ENCODE results near the gene AGPAT3. TPM values are rescaled to one million over a fixed set of nuclear protein-coding genes. Genes with fewer than 3 reads are reported as not detected.
A peak's percentile ranks its signal among the peaks of the same experiment; 100 is the strongest.

The AGPAT3 gene
- polyA plus RNA-seq, 4 donors: 52.1 to 73.5 (median 61.4) TPM

- no peak for DNase-seq (ENCODE audit: low read depth in 4 of 4, low spot score in 2 of 4)
Observed at GRCh38 chr21:43950481-43950880, 85.5 kb downstream of the AGPAT3 start.

DNA sequence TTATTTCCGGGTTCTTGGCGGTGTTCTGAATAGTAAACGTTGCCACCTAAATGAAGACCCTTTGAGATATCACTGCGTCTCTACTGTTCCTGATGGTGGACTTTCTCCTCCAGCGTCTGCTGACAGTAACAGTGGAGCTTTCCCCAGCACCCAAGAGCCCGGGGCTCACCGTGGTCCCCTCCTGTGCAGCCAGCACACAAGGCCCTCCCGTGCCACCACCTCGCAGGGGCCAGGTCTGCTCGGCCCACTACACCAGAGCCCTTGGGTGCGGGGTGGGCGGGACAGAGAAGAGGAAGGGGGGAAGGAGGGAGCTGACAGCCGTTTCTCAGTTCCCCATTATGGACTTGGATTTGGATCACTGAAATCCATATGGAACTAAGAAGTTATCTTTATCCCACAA, 85.9 kb downstream of the AGPAT3 start:
- DNase-seq (ENCODE audit: low read depth in 4 of 4, low spot score in 2 of 4): no peak

- DNase-seq (ENCODE audit: low read depth in 4 of 4, low spot score in 2 of 4): no peak
Observed at GRCh38 chr21:43951911-43952703, 87.1 kb downstream of the AGPAT3 start.

GRCh38 chr21:43953021-43953420, 88.0 kb downstream of the AGPAT3 start:
- DNase-seq (ENCODE audit: low read depth in 4 of 4, low spot score in 2 of 4): no peak

DNA sequence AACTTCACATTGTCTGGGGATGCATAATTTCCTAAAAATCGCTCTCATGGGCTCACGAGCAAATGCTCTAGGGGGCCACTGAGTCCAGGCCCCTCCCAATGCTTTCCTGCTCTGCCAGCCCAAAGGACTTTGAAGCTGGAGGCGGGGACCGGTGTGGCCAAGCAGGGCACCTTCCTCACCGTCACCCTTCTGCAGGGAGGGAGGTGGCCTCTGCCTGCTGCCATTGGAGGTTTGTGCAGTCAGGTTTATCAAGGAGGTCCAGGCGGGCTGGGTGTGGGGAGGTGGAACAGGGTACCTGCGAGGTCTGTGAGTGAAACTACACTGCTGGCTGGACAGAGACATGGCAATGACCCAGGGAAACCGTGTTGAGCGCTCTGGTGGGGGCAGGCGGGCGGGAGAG, 89.0 kb downstream of the AGPAT3 start:
- DNase-seq (ENCODE audit: low read depth in 4 of 4, low spot score in 2 of 4): no peak

- DNase-seq (ENCODE audit: low read depth in 4 of 4, low spot score in 2 of 4): no peak
Observed at GRCh38 chr21:43954896-43955295, 89.9 kb downstream of the AGPAT3 start.

DNA sequence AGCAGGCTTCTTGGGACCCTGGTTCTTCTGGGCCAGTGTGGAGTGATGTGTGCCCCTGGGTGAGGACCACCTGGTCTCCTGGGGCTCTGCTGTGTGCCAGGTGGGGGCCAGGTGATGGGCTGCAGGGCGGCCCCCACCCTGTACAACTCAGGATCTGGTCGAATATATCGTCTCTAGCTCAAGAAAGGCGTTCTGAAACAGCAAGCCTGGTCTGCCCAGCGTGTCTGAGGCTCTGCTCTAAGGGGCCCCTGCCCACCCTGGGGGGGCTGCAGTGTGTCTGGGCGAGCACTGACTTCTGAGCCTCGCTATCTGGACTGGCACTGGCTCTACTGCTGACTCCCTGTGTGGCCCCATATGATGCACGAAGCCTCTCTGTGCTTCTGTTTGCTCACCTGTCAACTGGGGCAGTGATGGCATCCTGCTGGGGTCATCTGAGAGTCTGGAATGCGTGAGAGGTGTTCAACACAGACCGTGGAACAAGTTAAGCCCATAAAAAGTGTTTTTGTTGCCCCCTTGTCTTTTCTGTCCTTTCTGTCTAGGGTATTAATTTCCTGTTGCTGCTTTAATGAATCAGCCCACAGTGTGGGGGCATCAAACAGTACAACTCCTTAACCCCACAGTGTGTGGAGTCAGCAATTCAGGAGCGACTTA, 91.1 kb downstream of the AGPAT3 start:
- DNase-seq (ENCODE audit: low read depth in 4 of 4, low spot score in 2 of 4): peak in 2 of 4 donors; percentile 41 to 48

GRCh38 chr21:43956670-43957035, 91.6 kb downstream of the AGPAT3 start:
- peak in 2 of 4 donors; percentile 33 to 48 for DNase-seq (ENCODE audit: low read depth in 4 of 4, low spot score in 2 of 4)

- DNase-seq (ENCODE audit: low read depth in 4 of 4, low spot score in 2 of 4): no peak
Observed at GRCh38 chr21:43957128-43957571, 92.1 kb downstream of the AGPAT3 start.

- peak in 3 of 4 donors; percentile 45 to 60 (median 49) for DNase-seq (ENCODE audit: low read depth in 4 of 4, low spot score in 2 of 4)
Observed at GRCh38 chr21:43957611-43958362, 92.8 kb downstream of the AGPAT3 start.

DNA sequence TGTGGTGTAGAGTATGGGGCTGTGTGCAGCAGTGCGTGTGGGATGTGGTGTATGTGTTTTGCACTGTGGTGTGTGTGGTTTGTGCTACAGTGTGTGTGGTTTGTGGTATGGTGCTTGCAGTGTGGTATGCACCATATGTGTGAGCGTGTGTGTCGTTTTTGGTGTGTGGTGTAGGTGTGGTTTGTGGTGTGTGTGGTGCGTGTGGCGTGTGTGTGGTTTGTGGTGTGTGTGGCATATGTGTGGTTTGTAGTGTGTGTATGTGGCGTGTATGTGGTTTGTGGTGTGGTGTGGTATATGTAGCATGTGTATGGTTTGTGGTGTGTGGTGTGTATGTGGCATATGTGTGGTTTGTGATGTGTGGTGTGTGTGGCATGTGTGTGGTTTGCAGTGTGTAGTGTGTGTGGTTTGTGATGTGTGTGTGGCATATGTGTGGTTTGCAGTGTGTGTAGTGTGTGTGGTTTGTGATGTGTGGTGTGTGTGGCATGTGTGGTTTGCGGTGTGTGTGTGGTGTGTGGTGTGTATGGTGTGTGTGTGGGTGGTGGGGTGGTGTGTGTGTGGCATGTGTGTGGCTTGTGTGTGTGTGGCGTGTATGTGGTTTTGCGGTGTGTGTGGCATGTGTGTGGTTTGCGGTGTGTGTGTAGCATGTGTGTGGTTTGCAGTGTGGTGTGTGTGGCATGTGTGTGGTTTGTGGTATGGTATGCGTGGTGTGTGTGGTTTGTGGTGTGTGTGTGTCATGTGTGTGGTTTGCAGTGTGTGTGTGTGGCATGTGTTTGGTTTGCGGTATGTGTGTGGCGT, 93.5 kb downstream of the AGPAT3 start:
- no peak for DNase-seq (ENCODE audit: low read depth in 4 of 4, low spot score in 2 of 4)

- DNase-seq (ENCODE audit: low read depth in 4 of 4, low spot score in 2 of 4): no peak
Observed at GRCh38 chr21:43959231-43960116, 94.5 kb downstream of the AGPAT3 start.

GRCh38 chr21:43961382-43961909, 96.4 kb downstream of the AGPAT3 start:
- no peak for DNase-seq (ENCODE audit: low read depth in 4 of 4, low spot score in 2 of 4)

DNA sequence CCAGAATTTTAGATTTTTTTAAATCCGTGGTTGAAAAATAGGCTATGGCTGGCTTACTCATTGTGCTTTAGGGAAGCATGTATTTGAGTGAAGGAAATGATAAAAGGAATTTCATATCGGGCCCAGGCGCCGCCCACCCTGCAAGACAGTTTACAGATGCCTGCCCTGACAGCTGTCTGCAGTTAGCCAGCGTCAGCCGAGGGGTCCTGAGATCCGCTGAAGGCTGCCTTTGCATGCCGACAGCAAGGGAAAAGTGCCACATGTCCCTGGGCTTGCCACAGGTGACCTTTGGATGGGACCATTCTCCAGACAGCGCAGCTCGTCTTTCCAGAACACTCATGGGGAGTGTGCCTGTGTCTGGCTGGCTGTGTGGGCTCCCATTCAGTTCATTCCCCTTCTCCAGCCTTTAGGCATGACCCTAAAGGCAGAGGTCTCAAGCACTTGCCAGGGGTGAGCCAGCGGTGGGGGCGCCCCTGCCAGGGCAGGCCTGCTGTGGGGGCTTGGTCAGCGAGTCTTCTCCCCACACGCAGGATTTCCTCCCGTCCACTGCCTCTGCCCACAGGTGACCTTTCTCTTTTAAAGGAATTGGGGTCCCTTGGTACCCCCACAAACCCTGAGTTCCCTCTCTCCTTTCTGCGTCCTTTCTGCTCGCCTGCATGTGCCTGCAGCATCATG, 101.0 kb downstream of the AGPAT3 start:
- no peak for DNase-seq (ENCODE audit: low read depth in 4 of 4, low spot score in 2 of 4)

GRCh38 chr21:43966946-43967512, 102.0 kb downstream of the AGPAT3 start:
- DNase-seq (ENCODE audit: low read depth in 4 of 4, low spot score in 2 of 4): no peak

- no peak for DNase-seq (ENCODE audit: low read depth in 4 of 4, low spot score in 2 of 4)
Observed at GRCh38 chr21:43967981-43968380, 103.0 kb downstream of the AGPAT3 start.

DNA sequence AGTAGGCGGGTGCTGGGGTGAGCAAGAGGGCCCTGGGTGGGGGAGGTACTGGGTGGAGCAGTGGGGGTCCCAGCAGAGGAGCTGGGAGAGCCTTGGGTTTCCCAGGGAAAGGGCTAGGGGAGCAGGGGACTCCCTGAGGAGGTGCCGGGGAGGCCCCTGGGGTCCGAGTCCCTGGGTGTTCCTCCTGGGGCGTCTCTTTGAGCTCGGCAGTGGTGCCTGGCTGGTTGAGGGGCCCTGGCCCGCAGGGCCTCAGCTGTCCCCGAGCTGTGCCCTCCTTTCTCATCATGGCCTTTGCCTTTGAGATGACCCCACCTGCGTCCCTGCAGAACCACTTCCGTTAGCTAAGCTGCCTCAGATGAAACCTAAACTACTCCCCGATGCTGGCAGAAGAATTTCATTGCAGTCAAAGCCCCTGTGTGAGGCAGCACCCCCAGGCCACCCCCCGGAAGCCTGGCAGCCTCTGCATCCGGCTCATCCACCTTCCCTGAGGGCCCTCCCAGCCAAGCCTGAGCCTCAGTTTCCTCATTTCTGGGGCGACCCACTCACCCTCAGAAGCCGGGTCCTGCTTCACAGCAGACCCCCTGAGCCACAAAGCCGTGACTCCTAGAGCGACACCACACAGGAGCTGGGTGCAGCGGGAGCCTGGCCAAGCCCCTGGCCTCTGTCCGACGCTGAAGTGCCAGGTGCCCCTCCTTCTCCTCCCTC, 103.5 kb downstream of the AGPAT3 start:
- no peak for DNase-seq (ENCODE audit: low read depth in 4 of 4, low spot score in 2 of 4)

DNA sequence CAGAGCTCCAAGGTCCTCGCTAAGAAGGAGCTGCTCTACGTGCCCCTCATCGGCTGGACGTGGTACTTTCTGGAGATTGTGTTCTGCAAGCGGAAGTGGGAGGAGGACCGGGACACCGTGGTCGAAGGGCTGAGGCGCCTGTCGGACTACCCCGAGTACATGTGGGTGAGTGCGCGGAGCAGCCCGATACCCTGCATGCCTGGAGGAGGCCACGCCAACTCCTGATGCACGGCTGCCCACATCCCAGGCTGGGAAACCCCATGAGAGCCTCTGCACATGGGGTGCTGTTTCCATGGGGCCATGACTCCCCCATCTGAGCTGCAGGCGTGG, 104.1 kb downstream of the AGPAT3 start:
- DNase-seq (ENCODE audit: low read depth in 4 of 4, low spot score in 2 of 4): no peak

Measured in left renal cortex interstitium (tissue), 4 donors.